GM12875 (cell line): ENCODE results near the gene DNAJA4.

Experiments
- H3K4me3 ChIP-seq: one replicate; pipeline ENCODE4 v1.5.1; 2011; ENCODE audit warnings: low read depth, low read length, control low read depth
- CTCF ChIP-seq: IDR thresholded peaks from 2 replicates; pipeline ENCODE4 v1.5.1; 2011; ENCODE audit warnings: low read depth, mild to moderate bottlenecking, control low read depth, inconsistent platforms, low read length, moderate library complexity, borderline replicate concordance; ENCODE audit not compliant: insufficient read depth

DNAJA4 gene

GRCh38 chr15:78304216-78305066, 40.1 kb downstream of the DNAJA4 start:
- no peak overlapping the region for H3K4me3 ChIP-seq
- TF ChIP-seq CTCF, result no peak

GRCh38 chr15:78306176-78306774, 41.9 kb downstream of the DNAJA4 start:
- H3K4me3 ChIP-seq, result no peak overlapping the region
- TF ChIP-seq CTCF, result no peak

- no peak overlapping the region for H3K4me3 ChIP-seq
- no peak for TF ChIP-seq CTCF
Observed at GRCh38 chr15:78307976-78308375, 43.6 kb downstream of the DNAJA4 start.

GRCh38 chr15:78308422-78309032, 44.2 kb downstream of the DNAJA4 start:
- TF ChIP-seq CTCF, result peak; percentile 90
- no peak overlapping the region for H3K4me3 ChIP-seq

GRCh38 chr15:78311292-78311691, 46.9 kb downstream of the DNAJA4 start:
- no peak overlapping the region for H3K4me3 ChIP-seq
- no peak for TF ChIP-seq CTCF

- no peak overlapping the region for H3K4me3 ChIP-seq
- no peak for TF ChIP-seq CTCF
Observed at GRCh38 chr15:78312536-78312935, 48.2 kb downstream of the DNAJA4 start.
